AG04450 (cell line): ENCODE results near the gene OR10H1. TPM values are rescaled to one million over a fixed set of nuclear protein-coding genes. Genes with fewer than 3 reads are reported as not detected.
"Not testable (repeated sequence)": the region's sequence is repeated elsewhere in the genome, so short reads cannot be mapped to it uniquely, and the experiment has no call there.

Source experiments
- CTCF ChIA-PET: fragments of 300-600, 350-600 bp; formaldehyde crosslinking; extraction: SDS; loops from one replicate; lab custom pipeline; 2022; ENCODE audit warnings: antibody characterized with exemption, inconsistent platforms; lab: Charles Lee
- POLR2A ChIA-PET: fragments of 350-600 bp; formaldehyde crosslinking; extraction: SDS; loops from one replicate; lab custom pipeline; 2021; ENCODE audit warnings: antibody characterized with exemption, inconsistent platforms; lab: Yijun Ruan, JAX
- DNase-seq: peaks from one replicate; pipeline ENCODE4 v3.0.0-alpha.2; 2011; ENCODE audit warnings: low read depth, low spot score
- H3K27ac ChIP-seq: one replicate; pipeline ENCODE4 v1.5.1; 2012; ENCODE audit warnings: low read depth, low read length, control low read depth
- H3K27me3 ChIP-seq: one replicate; pipeline ENCODE4 v1.6.0; 2012; ENCODE audit warnings: low read length; ENCODE audit not compliant: control insufficient read depth, insufficient read depth
- H3K4me3 ChIP-seq: 2 replicates; pipeline ENCODE4 v1.5.1; 2011; ENCODE audit warnings: mild to moderate bottlenecking, low read depth, low read length, control low read depth
- H3K9me3 ChIP-seq: 2 replicates; pipeline ENCODE4 v1.5.1; 2012; ENCODE audit warnings: low read length; ENCODE audit not compliant: control insufficient read depth, insufficient read depth
- CTCF ChIP-seq: IDR thresholded peaks from 2 replicates; pipeline ENCODE4 v1.5.1; 2011; ENCODE audit warnings: low read depth, low read length, control low read depth, inconsistent platforms
- polyA plus RNA-seq: library from polyadenylated mRNA; depleted of rRNA; stranded (reverse); fragments of >200 nt; gene quantifications from 2 replicates; pipeline ENCODE4 v1.2.3, GENCODE V29; 2011

Gene OR10H1
- polyA plus RNA-seq, 1 experiment, result not detected

- Histone ChIP-seq H3K4me3 (no peak overlapping the region), H3K9me3 (peaks cover 4% of the 10 kb centered on the region), H3K27me3 (no peaks in the 10 kb centered on the region), H3K27ac (no peak overlapping the region)
- POLR2A ChIA-PET, result no interaction called here
- no peak for TF ChIP-seq CTCF
- DNase-seq, result no peak
- CTCF ChIA-PET, result no interaction called here
Observed at GRCh38 chr19:15859187-15859586, 43.7 kb upstream of the OR10H1 start.

- CTCF ChIA-PET, result no interaction called here
- Histone ChIP-seq H3K9me3 (no peaks in the 10 kb centered on the region; the same call in 1 of the 2 replicates), H3K27me3 (no peaks in the 10 kb centered on the region), H3K4me3 (no peak overlapping the region), H3K27ac (no peak overlapping the region)
- POLR2A ChIA-PET, result no interaction called here
- no peak for DNase-seq
- no peak for TF ChIP-seq CTCF
Observed at GRCh38 chr19:15850385-15850784, 34.9 kb upstream of the OR10H1 start.

GRCh38 chr19:15846923-15847322 is 31.5 kb upstream of the OR10H1 start:
- Histone ChIP-seq H3K4me3 (no peak overlapping the region), H3K9me3 (no peaks in the 10 kb centered on the region), H3K27me3 (no peaks in the 10 kb centered on the region), H3K27ac (no peak overlapping the region)
- ChIA-PET POLR2A (no interaction called here), CTCF (no interaction called here)
- no peak for TF ChIP-seq CTCF
- no peak for DNase-seq

- DNase-seq, H3K4me3 ChIP-seq, CTCF ChIA-PET, H3K9me3 ChIP-seq, H3K27ac ChIP-seq, H3K27me3 ChIP-seq, POLR2A ChIA-PET: not testable (repeated sequence)
Observed at GRCh38 chr19:15843894-15844222, 28.4 kb upstream of the OR10H1 start.

GRCh38 chr19:15843203-15843893 is 27.9 kb upstream of the OR10H1 start:
- Histone ChIP-seq H3K27me3 (no peaks in the 10 kb centered on the region), H3K4me3 (no peak overlapping the region), H3K9me3 (no peaks in the 10 kb centered on the region), H3K27ac (no peak overlapping the region)
- no peak for DNase-seq
- TF ChIP-seq CTCF, result no peak
- ChIA-PET CTCF (no interaction called here), POLR2A (no interaction called here)
